ENCODE measurements around the gene CLDND1.

DNA sequence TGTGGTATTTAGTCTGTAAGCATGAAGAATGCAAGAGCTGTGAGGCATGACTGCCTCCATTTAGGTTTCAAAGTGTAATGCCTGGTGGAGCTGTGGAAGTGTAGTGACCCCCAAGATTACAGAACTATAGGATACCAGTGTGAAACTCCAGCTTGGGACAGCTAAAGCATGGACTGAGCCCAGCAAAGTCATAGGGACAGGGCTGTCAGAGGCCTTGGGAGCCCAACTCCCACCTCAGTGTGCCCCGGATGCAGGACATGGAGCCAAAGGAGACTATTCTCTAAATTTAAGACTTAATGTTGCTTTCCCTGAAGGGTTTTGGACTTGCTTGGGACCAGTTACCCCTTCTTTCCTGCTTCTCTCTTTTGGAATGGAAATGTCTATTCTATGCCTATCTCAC, 19.9 kb upstream of the CLDND1 start:
- TF ChIP-seq, protein P1, sequence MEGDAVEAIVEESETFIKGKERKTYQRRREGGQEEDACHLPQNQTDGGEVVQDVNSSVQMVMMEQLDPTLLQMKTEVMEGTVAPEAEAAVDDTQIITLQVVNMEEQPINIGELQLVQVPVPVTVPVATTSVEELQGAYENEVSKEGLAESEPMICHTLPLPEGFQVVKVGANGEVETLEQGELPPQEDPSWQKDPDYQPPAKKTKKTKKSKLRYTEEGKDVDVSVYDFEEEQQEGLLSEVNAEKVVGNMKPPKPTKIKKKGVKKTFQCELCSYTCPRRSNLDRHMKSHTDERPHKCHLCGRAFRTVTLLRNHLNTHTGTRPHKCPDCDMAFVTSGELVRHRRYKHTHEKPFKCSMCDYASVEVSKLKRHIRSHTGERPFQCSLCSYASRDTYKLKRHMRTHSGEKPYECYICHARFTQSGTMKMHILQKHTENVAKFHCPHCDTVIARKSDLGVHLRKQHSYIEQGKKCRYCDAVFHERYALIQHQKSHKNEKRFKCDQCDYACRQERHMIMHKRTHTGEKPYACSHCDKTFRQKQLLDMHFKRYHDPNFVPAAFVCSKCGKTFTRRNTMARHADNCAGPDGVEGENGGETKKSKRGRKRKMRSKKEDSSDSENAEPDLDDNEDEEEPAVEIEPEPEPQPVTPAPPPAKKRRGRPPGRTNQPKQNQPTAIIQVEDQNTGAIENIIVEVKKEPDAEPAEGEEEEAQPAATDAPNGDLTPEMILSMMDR (IDR thresholded peaks at IDR 0.05), result no peak
- TF ChIP-seq POLR2A (IDR thresholded peaks at IDR 0.05), result no peak
